Stimulated activated CD4-positive, alpha-beta T cell treated with anti-CD3 and anti-CD28 coated beads, Interleukin-1b, Interleukin-23, amount 100 ng/mL, for 48 hours (primary cell): ENCODE results near the gene HOXB7.

ENCODE experiments used
- DNase-seq: peaks from one replicate; pipeline ENCODE4 v3.0.0-alpha.2; 2020

Gene HOXB7

DNA sequence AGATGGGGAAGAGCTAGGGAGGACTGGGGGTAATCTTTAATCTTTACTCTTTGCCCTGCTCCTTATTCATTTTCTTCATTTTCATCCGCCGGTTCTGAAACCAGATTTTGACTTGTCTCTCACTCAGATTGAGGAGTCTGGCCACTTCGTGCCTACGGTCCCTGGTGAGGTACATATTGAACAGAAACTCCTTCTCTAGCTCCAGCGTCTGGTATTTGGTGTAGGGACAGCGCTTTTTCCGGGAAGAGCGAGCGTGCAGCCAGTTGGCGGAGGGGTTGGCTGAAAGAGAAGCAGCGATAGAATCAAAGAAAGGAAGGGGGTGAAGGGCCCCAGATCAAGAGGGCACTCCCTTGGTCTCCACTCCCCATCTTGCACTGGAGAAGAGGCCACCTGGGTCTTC is 12.0 kb upstream of the HOXB7 start:
- no peak for DNase-seq

DNA sequence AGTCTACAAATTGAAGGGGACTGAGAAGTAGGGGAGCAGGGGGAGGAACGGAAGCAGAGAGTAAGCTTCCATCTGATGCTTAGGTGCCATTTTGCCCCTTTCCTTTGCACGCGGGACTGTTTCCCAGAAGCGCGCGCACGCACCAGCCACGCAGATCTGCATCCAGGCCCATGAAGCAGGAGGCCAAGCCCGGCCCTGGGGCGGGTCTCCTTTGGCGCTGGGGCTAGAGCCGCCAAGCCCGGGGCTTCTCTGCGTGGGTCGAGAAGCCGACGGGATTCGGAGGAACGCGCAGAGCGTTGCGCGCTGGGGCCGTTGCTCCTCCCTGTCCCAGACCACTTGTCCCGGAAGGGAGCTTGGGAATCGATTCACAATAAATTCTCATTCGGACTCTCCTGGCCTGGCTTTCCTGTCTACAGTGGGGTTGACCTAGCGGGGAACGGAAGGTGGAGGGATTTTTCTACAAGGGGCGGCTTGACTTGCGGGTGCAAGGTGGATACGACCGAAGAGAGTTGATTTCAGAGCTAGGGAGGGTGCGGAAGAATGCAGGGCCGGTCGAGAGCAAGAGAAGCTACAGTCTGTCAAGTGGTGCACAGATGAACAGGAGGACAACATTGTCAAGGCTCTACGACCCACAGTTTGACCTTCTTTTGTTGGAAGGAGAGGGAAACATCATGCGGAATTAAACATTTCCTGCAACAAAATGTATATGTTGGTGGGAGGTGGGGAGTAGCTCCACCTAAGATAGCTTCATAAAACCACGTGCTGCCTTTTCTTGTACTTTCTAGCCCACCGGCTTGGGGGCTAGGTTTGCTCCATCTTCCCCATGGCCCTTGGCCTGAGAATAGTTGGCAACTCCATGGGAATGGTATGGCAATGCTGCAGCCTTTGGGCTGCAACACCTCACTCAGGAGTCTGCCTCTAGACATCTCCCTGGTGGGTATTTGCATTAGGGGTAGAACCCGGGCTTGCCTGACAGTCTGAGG is 10.9 kb upstream of the HOXB7 start:
- DNase-seq, result no peak

GRCh38 chr17:48620461-48621139 is 9.8 kb upstream of the HOXB7 start:
- DNase-seq, result no peak

DNA sequence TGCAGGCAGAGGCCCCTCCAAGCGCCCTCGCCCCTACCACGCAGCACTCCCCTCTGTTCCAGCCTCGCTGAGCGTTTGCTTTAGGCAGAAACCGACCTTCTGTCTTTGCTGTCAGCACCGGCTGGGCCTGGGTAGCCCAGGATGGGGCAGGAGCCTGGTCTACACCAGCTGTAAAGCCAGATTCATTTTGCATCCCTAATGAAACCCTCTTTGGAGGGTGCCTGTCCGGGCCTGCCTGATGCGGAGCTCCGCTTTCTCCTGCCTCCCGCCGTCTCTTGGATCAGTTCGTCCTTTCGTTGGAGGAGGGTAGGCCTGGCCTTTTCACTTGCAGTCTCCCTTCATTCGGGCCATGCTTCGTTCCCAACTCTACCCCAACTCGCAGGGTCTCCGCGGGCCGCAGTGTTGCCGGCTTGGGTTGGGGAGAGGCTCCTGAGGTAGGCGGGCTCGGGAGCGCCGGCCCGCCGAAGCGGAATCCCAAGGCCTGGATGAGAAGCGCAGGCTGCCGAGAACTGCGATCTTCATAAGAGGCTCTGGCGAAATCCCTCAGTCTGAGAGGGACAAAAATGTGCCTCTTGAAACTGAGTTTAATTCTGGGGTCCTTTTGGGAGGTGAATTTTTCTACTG is 9.1 kb upstream of the HOXB7 start:
- no peak for DNase-seq

DNA sequence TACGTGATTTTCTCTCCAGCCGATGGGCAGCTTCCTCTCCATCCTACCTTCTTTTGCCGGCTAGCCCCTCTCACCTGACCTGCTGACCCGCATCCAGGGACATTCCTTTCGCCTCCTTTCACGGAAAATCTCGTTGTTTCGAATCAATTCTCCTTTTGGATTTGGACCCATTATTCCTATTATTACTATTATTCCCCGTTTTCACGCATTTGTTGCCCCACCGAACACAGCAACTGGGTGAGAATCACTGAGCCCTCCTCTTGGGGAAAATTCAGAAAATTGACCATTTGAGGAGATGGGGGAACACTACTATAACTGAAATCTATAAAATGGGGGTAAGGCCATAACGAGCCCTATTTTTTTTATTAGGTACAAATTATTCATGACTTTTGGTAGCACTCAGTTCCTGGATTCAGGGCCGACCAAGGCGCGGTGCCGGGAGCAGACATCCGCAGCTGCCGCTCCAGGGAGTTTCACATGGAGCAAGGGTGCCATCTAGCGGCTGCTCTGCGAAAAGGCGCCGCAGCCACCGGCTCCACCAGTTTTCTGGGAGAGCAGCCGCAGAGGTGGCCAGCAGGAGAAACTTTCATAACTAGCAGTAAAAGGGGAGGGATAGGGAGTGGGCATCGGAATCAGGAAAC is 7.6 kb upstream of the HOXB7 start:
- DNase-seq, result peak; percentile 81

GRCh38 chr17:48617471-48618255 is 6.8 kb upstream of the HOXB7 start:
- no peak for DNase-seq

DNA sequence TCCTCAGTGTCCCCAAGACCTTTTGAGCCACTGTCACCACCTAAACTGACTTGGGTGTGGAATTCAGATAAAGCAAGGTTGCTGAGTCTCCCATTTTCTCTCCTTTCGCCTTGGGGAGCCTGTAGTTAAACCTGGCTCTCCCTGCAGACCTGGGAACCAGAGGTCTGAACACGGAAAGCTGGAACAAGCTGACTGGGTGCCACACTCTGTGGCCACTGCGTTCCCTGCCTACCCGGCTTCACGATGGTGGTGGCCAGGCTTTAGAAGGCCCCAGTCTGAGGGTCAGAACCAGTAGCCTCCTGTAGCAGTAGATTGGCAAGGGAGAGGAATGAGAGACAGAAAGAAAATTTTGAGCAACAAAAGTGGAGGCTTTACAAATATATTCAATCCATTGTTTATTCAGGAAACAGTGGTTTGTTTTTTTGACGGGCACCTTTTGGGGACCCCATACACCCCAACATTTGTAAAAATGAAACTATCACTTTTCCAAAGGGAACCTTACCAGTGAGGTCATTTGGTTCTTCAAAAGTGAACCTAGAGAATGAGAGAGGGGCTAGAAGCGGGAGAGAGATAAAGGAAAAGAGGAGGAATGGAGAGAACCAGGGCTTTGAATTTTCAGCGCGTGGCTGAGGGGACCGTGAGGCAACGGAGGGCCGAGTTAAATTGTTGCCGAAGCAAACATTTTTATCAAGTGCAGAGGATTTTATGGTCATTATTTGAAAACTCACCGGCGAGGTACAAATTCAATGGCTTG is 6.1 kb upstream of the HOXB7 start:
- no peak for DNase-seq

GRCh38 chr17:48615963-48616716 is 5.3 kb upstream of the HOXB7 start:
- no peak for DNase-seq

DNA sequence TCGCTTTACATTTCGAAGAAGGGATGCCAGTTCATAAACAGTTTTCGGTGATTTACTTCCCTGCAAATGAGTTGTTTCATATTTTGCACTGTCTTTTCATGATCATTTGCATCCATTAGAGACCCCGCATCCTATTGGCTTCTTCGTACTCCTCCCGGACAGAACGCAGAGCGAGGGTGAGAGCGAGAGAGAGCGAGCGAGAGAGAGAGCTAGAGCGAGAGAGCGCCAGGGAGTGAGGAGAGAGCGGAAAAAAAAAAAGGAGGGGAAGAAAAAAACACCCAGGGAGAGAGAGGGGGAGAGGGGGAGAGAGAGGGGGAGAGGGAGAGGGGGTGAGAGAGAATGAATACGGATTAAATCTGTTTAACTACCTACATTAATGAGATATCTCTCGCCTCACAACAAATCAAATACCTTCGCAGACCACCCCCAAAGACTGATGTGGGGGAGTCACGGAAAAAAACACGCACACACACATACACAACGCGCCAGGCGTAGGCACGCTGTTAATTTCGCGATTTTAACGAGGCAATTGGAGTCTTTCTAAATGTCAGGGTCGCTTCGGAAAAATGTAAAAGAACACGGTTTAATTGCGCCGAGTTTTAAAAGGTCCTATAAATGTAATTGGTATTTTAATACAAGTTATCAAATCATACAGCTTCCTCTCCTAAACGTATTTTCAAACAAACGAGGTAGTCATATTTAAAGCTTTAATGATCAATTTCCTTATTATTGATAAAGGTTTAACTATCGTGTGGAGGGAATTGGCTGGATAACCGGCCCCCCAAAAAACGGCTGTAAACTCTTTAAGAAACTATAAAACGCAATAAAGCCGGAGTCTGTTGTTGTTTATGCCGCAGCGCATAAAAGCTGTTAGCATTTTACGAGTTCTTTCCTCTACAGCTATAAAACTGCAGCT is 4.5 kb upstream of the HOXB7 start, which contains the start of gene HOXB8:
Gene HOXB8 (minus strand): TSS at position 246 of the 916 bp plus-strand sequence. CDS start 588 bp downstream, outside the sequence.
- DNase-seq, result no peak

- no peak for DNase-seq
Measured at GRCh38 chr17:48613862-48614694, 3.3 kb upstream of the HOXB7 start.

DNA sequence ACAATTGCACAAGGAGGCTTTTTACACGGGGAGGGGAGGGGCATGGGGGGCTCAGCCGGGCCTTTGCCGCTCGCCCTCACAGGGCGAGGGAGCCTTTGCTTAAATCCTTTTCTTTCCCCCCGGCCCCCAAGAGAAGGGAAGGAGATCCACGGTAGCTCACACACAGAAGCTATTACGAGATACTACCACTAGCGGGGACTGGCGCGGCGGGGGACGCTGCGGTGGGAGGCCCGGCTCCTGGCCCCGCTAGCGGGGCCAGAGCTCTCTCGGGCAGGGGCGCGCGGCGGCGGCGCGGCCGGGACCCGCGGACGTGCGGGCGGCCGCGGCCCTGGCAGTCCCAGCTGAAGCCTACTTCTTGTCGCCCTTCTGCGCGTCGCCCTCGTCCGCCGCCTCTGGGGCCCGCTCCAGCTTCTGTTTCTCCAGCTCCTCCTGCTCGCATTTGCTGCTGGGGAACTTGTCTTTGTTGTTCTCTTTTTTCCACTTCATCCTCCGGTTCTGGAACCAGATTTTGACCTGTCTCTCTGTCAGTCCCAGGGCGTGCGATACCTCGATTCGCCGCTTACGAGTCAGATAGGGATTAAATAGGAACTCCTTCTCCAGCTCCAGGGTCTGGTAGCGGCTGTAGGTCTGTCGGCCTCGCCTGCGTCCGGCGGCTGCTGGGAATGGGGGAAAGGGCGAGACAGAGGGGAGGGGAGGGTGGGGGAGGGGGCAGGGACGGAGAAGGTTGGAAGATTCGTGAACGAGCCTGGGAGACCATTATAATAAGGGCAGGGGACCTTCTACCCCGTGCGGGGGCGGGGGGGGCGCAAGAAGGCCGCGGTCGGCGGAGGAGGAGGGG is 2.3 kb upstream of the HOXB7 start:
- DNase-seq, result peak; percentile 37

DNA sequence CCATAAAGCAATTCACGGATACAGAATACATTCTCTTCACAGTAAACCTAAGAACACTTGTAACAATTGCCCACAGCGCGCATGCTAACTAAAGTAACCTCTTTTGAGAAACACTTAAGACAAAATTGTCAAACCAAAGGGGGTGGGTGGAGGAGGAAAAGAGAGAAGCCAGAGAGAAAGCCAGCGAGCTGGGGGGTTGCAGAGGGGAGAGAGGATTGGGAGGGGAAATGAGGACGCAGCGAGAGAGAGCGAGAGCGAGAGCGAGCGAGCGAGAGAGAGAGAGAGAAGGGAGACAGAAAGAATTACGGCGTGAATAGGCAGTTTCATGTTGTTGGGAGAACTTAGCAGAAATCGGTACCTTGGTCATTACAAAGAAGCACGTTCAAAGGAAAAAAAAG is 1.6 kb upstream of the HOXB7 start:
- DNase-seq, result no peak

GRCh38 chr17:48611681-48612455 is 1.1 kb upstream of the HOXB7 start:
- DNase-seq, result no peak

DNA sequence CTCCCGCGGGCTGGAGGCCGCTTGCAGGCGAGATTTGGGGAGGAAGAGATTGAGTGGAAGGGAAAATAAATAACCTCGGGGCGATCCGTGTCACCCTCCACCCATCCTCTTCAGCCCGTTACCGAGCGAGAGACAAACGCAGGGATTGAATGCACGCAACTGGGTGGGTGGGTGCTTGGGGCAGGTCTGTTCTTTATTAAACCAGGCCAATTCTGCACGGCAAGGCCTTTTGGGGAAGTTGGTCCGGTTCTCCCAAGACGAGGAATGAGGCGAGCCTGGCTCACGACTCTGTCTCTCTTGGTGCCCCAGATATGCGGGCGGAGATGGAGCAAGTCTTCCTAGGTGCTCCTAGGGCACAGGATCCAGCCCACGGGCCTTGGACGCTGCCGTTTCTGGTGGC is 396 bp upstream of the HOXB7 start:
- no peak for DNase-seq

DNA sequence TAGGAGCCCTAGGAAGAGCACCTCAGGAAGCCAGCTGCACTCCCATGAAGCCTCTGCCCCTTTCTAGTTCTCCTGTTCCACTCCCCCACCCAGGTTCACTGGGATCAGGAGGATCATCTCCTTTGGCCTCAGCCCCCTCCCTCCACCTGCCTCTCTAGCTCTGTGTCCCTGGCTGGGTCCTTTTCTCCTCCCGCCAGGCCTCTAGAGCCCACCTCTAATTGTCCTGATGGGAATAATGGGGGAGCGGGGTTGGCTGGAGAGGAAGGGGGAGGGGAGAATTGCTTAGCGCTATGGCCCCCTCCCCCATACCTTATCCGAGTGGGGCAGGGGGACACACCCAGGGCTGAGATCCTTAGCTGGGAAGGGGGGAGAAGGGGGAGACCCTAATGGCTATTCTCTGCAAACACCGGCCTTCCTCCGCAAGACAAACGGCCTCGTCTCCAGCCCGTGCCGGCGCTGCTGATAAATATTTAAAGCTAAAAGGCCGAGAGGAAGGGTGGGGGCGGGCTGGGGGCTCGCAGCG is 997 bp downstream of the HOXB7 start:
- DNase-seq, result no peak

DNA sequence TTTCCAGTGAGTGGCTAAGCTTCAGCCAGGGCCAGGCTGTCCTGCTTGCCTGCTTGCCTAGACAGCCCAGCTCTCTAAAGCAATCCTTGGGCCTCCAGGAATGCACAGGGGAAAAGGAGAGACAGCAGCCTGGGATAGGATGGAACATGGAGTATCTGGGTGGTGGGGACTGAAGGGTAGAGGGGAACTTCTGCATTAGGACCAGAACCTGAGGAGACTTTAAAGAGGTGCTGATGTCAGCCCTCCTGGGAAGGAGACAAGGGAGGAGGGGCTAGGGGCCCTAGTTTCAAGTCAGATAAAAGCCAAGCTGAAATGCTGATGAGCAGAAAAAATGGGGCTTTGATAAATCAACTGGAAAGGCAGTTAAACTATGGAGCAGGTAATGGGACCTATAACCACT is 1.8 kb downstream of the HOXB7 start:
- no peak for DNase-seq

- DNase-seq, result no peak
Measured at GRCh38 chr17:48608494-48608834, 2.4 kb downstream of the HOXB7 start.
